Measurements from ENCODE around the gene OR4N5. TPM values are rescaled to one million over a fixed set of nuclear protein-coding genes. Genes with fewer than 3 reads are reported as not detected.

OR4N5 gene
- total RNA-seq, 1 donor from 2014 or later, result not detected

DNA sequence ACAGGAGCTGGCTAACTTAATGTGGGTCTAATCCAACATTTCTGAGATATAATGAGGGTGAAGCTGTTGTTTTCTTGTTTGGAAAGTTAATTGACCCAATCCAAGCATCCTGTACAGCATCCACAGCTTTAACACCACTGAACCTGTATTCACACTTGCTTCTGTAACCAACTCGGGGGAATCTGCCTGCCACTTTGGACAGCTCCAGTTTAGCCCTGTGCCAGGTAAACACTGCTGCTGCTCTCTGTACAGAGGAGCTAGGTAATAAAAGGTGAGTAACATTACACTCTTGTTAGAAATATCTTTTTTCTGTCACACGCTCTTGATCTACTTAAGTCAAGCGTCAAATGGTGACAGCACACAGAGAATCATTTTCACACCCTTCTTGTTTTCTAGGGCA lies 52.8 kb downstream of the OR4N5 start:
- ATAC-seq (ENCODE audit: low read depth), result no peak
- POLR2A ChIA-PET, result interaction anchor here (0.6 kb wide), 1 partner anchor 88 kb away, joined by 6 read pairs; no protein-coding TSS in a partner anchor
- TF ChIP-seq, protein P1, sequence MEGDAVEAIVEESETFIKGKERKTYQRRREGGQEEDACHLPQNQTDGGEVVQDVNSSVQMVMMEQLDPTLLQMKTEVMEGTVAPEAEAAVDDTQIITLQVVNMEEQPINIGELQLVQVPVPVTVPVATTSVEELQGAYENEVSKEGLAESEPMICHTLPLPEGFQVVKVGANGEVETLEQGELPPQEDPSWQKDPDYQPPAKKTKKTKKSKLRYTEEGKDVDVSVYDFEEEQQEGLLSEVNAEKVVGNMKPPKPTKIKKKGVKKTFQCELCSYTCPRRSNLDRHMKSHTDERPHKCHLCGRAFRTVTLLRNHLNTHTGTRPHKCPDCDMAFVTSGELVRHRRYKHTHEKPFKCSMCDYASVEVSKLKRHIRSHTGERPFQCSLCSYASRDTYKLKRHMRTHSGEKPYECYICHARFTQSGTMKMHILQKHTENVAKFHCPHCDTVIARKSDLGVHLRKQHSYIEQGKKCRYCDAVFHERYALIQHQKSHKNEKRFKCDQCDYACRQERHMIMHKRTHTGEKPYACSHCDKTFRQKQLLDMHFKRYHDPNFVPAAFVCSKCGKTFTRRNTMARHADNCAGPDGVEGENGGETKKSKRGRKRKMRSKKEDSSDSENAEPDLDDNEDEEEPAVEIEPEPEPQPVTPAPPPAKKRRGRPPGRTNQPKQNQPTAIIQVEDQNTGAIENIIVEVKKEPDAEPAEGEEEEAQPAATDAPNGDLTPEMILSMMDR (IDR thresholded peaks at IDR 0.05), result no peak

GRCh38 chr14:20194101-20194500 lies 55.5 kb downstream of the OR4N5 start:
- Mint-ChIP-seq H3K4me1 (no peaks in the 10 kb centered on the region), H3K27ac (no peak overlapping the region), H3K27me3 (peaks cover 8% of the 10 kb centered on the region), H3K4me3 (no peak overlapping the region), H3K36me3 (ENCODE audit: low read depth) (no peaks in the 10 kb centered on the region), H3K9me3 (no peaks in the 10 kb centered on the region)
- DNase-seq, result no peak
- ATAC-seq (ENCODE audit: low read depth), result no peak
- intact Hi-C loops (cut with micrococcal nuclease), result no loop called here
- POLR2A ChIA-PET, result no interaction called here
- CTCF ChIA-PET, result no interaction called here
- TF ChIP-seq, protein P1 (IDR thresholded peaks at IDR 0.05), result no peak

More for the DNA sequence above, 52.8 kb downstream of the OR4N5 start:
- CTCF ChIA-PET, result no interaction called here
- no peak for DNase-seq
- Mint-ChIP-seq H3K4me3 (no peak overlapping the region), H3K9me3 (no peaks in the 10 kb centered on the region), H3K4me1 (no peaks in the 10 kb centered on the region), H3K27ac (no peak overlapping the region), H3K36me3 (ENCODE audit: low read depth) (no peaks in the 10 kb centered on the region), H3K27me3 (peaks cover 2% of the 10 kb centered on the region)
- intact Hi-C loops (cut with micrococcal nuclease), result no loop called here

Other genes starting within 250 kb of the OR4N5 start
- gene OR4K5, start 218.2 kb upstream of the OR4N5 start, total RNA-seq, result not detected in 2 replicates
- gene OR4K1, start 207.9 kb upstream of the OR4N5 start, total RNA-seq, result not detected in 2 replicates
- gene OR4K15, start 163.2 kb upstream of the OR4N5 start, total RNA-seq, result not detected in 2 replicates
- not detected in 2 replicates for gene OR4Q2, start 136.7 kb upstream of the OR4N5 start, total RNA-seq
- not detected in 2 replicates for gene OR4K14, start 119.5 kb upstream of the OR4N5 start, total RNA-seq
- not detected in 2 replicates for gene OR4K13, start 102.8 kb upstream of the OR4N5 start, total RNA-seq
- gene OR4L1, start 78.8 kb upstream of the OR4N5 start, total RNA-seq, result not detected in 2 replicates
- not detected in 2 replicates for gene OR4K17, start 28.1 kb upstream of the OR4N5 start, total RNA-seq
- gene OR11G2, start 52.1 kb downstream of the OR4N5 start, total RNA-seq, result not detected in 2 replicates
- not detected in 2 replicates for gene OR11H6, start 84.9 kb downstream of the OR4N5 start, total RNA-seq
- gene OR11H7, start 90.2 kb downstream of the OR4N5 start, total RNA-seq, result not detected in 2 replicates
- not detected in 2 replicates for gene OR11H4, start 100.5 kb downstream of the OR4N5 start, total RNA-seq
- gene TTC5, start 167.1 kb downstream of the OR4N5 start, total RNA-seq, result 25.0 and 32.7 TPM in 2 replicates
- 34.0 and 35.3 TPM in 2 replicates for gene CCNB1IP1, start 194.5 kb downstream of the OR4N5 start, total RNA-seq
- gene PARP2, start 204.8 kb downstream of the OR4N5 start, total RNA-seq, result 17.1 and 19.5 TPM in 2 replicates

Measured in activated B cell treated with CpG ODN at 0.5 μM for 24 hours (primary cell).